GM18498 (cell line): ENCODE results near the gene HOXA7.

Experiments used
- ATAC-seq: cut with Tn5 transposase; IDR thresholded peaks from one replicate; pipeline ENCODE4 v1.9.1; 2021; ENCODE audit warnings: mild to moderate bottlenecking, moderate library complexity; ENCODE audit not compliant: unreplicated experiment

HOXA7 gene

DNA sequence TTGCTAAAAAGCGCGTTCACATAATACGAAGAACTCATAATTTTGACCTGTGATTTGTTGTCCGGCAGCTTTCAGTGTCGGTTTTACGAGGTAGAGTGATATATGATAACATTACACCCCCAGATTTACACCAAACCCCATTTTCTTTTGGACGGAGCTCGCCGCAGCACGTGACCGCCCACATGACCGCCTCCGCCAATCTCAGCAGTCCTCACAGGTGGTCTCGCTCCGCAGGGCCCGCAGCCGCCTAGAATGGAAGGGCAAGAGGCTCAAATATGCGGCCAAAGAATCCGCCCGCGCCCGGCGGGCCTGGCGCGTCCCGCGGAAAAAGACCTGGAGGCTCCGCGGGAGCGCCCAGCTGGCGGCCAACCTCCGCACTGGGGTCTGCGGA, at the start of gene HOXA7:
Gene HOXA7, minus strand, starts transcription at position 168 of the 391 bp plus-strand sequence. Its CDS starts 130 bp downstream, at position 38.
- no peak for ATAC-seq

DNA sequence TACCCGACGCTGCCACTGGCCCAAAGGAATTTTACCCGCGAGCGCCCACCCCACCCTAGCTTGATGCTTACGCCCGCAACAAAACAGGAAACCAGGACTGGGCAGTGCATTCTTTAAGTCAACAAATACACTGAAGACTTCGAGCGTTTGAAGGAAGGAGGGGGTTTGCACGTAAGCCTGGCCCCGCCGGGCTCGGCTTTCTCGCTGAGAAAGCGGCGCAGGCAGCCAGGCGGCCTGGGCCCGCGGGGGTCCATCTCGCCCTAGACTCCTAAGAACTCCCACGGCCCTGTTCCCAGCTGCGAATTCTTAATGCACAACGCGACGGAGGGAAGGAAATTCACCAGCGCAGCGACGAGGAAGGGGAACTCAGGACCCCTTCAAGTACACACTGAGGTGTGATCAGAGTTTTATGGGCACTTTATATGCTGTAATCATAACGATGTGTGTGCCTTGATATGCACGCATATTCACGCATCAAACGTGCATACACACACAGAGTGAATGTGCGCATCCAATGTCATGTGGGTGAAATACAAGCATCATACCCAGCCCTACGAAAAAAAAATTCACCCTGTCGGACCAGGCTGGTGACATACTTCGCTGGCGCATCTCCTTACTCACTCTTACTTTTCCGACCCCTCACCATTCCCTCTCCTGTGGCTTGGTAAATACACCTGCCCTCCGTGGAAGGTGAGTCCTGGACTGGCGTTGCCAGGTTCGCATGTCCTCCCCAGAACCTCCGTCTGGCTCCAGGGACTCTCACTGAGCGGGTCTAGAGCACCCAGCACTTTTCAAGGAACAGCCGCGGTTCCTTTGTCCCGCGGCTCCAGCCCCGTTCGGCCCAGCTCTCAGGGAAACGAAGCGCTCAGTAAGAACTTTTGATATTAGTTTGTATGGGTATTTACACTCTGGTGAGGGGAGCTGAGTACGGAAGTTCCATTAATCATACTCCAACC, 49.1 kb upstream of the HOXA7 start:
- ATAC-seq = no peak

DNA sequence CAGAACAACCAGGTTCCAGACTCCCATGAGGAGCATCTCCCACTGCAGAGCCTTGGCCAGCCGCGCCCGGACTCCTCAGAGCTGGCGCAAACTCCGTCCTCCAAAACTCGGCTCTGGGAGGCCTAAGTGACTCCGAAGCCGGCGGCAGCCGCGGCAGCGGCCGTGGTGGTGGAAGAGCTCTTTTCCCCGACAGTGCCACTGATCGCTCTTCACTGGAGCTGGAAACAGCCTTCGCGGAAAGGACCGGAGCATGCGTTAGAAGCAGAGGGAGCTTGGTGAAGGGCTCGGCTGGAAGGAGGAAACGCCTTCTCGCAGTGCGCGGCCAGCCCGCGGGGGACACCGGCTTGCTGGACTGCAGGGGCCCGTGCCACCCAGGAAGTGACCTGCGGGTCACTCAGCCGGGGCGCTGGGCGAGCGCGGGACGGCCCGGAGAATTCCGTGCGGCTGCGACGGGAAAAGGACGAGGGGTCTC, 48.4 kb upstream of the HOXA7 start:
- ATAC-seq = no peak

DNA sequence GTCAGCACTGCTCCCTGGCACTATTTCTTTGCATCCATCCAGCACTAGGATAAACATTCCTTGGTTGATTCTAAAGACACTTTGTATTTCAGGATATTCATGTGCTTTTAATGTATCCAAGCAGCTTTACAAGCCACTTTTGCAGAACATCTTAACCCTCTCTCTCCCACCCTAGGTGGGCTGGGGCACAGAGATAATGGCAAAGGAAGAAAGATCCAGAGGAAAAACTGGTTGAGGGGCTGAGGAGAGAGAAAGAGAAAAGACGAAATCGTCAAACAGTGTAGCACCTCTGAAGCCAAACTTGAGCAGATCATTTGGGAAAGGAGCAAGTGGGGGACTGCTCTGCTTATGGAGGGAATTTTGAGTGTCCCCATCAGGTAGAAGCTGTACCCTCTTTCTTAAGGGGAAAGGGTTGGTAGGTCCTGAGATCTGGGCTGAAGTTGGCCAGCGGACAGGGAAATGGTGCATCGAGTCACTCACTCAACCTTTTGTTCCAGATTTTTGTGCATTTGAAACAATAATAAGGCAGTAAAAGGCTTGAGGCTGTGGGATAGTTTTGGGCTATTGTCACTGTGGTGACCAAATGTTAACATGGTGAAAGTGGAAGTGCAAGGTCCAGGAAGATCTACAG, 47.6 kb upstream of the HOXA7 start:
- ATAC-seq = no peak

DNA sequence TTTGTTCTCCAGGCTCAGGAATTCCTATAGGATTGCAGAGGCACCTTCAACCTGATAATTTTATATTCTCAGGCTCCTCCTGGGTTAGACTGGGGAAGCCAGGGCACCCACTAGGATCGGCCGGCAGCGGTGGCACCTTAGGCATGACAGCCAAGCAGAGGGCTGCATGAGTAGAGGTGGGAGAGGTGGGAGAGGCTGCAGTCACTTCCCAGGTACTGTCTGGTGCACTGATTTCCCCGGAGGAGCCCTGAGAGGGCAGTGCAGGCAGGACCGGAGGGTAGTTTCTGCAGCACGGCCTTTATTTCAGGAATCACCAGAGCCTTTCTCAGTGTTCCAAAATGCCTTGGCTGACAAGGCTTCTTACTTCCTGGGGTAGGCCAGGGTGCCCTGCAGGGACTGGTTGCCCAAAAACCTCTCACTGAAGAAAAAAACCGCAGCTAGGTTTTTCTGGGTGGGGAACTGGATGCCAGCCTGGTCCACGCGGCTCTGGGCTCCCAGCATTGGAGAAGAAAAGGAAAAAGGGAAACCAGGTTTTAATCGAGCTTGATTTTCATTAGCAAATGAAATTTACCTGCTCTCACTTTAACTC, 47.0 kb upstream of the HOXA7 start:
- no peak for ATAC-seq

DNA sequence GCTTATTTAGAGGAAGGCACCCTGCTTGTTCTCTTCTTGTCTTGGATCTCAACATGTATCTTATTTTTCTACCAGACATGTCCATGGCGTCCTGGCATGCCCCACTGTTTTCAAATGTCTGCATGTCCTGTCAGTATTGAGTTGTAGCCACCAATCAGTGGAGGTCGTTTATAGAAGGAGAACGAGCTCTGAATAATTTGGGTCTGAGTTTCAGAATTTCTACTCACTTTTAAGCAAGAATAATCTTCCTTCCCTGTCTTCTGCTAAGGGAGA, 46.3 kb upstream of the HOXA7 start:
- no peak for ATAC-seq

DNA sequence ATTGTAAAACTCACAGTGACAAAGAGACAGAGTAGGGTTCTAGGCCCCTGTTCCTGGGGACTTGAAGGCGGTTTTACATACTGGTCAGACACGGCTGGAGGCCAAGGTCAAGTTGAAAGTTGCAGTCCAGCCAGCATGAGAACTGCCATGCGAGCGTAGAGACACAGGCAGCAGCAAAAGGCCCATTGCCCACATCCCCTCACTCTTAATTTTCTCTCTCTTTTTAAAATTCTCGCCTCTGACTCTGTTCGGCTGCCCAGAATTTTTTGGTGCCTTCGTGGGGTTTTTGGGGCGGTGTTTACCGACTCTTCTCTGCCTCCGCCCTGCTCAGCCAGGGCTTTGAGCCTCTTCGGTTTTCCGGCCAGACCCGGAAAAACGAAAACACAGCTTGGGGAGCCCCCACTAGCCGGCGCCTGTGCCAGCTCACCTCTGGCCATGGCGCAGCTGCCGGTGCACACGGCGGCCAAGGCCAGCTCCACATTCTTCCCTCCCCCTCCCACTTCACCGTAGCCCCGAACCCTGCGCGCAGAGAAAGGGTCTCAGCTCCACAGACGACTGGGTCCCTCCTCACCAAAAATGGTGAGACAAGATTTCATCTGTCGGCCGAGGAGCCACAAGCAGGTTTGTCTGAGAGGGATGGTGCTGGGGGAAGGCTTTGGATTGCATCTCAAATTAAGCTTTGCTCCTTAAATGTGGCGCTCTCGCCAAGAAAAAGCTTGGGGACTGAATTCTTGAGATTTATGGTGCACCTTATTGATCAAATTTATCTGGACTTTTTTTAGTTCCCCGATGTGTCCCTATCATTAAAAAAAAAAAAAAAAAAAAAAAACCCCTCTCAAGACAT, 45.8 kb upstream of the HOXA7 start:
- ATAC-seq = no peak

DNA sequence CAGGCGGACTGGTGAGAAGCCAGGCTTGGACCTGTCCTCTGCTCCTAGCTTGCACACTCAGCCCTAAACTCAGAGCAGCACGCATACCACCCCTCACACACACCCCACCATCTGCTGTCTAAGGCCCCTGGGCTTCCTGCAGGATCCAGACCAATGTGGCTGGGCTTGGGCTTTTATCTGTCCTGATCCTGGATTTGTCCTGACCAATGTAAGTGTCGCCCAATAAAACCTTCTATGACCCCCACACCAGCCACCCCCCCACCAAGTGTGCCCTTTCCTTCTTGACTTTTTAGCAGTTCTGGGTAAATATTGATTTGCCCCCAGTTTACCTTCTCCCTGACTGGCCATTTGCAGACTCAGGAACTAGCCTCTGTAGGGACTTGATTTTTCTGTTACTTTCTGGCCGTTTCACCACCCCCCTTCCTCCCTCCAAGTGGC, 45.1 kb upstream of the HOXA7 start:
- ATAC-seq = no peak

DNA sequence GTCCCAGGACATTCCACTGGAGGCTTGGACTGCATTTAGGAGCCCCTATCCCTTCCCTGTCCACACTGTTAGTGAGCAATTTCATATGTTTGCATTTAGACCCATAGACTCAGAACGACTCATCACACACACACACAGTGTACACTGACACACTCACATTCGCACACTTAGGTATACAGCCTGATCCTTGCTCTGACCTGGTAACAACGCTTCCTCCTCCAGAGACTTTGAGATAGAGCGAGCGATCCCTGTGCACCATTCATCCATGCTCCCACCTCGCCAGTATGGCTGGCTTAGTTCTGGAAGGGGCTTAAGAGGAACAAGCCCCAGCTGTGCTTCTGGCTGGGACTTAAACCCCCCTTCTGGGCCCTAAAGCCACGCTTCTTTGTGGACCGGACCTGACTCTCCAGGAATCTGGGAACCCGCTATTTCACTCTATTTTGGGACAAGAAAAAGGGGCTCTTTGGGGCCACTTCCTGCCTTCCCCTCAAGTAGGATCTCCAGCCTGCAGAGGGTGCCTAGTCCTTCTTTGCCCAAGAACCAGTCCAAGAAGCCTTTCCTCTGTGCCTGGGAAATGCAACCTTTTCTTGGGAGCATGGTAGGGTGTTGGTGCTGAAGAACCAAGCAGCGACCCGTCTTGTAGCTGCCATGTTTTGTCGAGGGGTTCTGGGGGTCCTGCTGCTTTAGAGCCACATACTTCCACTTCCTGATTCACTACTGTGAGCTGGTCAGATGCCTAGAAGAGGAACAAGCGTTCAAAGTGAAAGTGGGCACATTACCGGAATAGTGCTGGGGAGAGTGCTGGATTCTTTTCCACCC, 44.5 kb upstream of the HOXA7 start:
- no peak for ATAC-seq

DNA sequence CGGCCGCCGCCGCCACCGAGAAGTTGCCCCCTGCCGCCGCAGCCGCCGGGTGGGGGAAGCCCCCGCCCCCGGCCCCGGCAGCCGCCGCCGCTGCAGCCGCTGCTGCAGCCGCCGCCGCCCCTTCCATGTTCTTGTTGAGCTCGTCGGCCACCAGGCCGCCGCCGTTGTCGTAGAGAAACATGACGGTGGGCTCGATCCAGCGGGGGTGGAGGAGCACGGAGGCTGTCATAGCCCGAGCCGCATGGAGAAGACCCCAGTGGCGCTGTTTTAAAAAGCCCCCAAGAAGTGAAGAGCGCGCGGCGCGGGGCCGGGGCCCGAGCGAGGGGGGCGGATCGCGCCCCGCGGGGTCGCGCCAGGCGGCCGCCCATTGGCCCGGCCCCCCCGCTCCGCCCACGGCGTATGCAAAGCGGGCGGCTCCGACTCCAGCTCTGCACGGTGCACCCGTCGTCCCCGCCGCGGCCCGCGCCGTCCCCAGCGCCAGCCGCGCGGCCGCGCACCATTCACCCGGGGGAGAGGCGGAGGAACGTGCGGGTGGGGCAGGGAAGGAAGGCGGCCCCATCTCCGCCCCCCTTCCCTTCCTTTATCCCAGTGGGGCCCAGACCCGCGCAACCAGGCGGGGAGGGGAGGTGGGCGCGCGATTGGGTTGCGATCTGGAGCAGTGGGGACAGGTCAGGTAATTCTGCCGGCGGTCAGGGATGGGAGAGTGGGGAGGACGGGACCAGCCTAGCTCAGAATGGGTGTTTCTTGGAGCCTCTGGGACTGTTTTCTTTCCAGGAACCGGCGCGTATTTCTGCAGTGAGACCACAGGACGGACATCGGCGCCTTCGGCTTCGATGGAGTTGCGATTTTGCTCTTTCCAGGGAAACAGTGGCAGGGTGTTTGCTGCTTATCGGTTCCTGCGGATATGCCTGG, 43.6 kb upstream of the HOXA7 start, which contains the start of gene HOXA13:
Gene HOXA13, minus strand, starts transcription at position 243 of the 912 bp plus-strand sequence. Its CDS starts 14 bp downstream, at position 229.
- peak; percentile 48 for ATAC-seq

DNA sequence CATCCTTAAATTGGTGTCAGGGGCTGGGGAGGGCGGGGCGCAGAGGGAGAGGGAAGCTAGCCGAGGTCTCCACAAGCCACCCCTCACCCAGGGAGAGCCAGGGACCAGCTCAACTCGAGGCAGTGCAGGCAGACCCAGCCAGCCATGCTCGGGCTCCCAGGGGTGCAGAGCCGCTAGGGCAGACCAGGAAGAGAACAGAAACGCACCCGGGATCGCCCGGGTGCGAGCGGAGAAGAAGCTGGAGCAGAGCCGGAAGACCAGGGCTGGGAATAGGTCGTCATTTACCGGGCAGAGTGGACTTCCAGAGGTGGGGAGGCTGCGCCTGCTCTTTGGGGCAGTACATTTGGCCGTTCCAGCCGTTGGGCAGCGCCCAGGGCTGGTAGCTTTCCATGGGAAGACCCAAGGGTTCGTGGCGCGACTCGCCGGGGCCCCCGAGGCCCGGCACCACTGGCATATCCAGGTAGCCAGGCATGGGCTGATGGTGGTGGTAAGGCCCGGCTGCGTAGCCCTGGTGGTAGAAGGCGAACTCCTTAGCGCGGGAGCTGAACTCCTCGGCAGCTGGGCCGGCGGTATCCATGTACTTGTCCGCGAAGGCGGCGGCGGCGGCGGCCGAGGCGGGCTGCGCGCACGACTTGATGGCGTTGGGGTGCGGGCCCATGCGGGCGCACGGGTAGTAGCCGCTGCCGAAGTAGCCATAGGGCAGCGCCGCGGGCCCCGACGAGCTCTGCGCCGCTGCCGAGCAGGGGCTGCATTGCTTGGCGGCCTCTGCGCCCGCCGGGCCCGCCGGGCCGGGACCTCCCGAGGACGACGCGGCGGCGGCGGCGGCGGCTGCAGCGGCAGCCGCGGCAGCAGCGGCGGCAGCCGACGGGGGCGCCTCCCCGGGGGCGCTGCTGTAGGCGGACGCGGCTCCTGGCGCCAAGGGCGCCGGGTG, 42.7 kb upstream of the HOXA7 start:
- ATAC-seq = no peak

DNA sequence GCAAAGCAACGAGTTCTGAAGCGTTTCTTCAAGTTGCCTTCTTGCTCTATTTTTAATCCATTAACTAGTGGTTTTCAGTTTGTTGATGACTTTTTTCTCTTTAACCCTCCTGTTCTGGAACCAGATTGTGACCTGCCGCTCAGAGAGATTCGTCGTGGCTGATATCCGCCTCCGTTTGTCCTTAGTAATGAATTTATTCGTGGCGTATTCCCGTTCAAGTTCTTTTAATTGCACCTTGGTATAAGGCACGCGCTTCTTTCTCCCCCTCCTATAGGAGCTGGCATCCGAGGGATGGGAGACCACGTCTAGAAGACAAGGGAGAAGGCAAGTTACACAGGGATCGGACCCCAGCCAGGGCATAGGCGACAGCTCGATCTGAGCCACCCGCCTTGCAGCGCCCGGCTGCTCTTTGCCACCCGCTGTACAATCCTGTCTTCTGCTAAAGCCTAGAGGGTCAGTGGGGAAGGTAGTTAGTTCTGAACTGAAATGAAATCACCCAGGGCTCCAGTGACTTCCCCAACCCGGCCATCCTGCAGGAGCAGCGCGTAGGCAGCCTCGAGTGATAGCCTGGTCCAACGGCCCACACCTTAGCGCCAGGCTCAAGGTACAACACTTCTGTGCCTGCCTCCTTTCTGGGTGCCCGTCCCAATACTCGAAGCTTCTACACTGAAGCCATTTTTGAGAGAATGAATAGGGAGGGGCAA, 41.8 kb upstream of the HOXA7 start:
- ATAC-seq = no peak

DNA sequence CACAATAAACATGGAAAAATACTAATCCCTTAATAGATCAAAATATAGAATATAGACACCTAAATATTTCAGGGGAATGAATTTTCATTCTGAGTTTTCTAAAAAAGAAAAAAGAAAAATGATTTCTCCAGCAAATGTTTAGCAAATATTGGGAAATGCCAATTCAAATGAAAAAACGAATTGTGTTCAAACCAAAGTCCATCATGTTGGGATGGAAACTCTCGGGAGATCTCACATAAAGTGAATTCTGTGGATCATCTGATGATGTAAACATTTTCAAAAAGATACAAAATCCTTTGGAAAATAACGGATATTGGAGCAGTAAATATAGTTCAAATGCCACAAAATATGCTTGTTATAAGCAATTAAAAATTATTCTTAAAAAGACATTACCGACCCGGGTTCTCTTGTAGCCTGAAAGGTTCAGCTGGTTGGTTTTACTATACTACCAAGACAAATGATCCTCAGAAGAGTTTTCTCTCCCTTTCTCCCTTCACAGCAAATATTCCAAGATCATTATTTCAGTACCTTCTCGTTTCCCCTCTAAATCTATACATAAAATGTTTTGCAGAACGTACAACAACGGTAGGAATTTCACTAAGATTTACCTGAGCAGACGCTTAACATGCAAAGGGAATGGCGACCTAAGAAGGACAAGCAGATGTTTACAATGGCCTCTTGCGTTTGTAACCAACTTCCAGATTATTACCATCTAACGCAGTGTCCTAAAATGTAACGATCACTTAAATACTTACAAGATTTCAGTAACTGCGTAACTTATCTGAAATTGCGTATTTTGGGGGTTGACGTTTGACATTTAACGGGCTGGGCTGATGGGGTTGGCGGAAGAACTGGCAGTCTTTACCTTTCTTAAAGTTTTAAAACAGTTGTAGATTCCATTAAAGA, 40.9 kb upstream of the HOXA7 start:
- no peak for ATAC-seq

DNA sequence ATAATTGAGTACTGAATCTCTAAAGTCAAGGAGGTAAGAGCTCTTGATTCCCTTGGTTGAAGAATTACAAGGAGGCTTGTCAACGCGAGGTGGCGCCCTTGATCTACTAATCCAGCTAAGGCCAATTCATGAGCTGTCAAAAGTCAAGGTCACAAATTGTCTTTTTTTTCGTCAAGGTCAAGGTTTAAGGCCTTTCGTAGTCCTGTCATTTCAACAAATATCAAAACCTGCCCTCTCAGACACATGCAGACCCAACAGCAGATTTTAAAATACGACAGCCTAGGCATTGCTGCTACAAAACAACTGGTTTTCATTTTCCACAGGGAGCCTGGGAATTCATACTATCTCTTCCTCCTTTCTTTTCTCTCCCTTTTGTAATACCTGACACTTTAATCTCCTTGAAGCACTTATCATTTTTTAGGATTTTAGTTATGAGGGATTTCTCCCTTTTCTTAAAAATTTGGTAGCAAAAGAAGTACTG, 39.9 kb upstream of the HOXA7 start:
- ATAC-seq = no peak

DNA sequence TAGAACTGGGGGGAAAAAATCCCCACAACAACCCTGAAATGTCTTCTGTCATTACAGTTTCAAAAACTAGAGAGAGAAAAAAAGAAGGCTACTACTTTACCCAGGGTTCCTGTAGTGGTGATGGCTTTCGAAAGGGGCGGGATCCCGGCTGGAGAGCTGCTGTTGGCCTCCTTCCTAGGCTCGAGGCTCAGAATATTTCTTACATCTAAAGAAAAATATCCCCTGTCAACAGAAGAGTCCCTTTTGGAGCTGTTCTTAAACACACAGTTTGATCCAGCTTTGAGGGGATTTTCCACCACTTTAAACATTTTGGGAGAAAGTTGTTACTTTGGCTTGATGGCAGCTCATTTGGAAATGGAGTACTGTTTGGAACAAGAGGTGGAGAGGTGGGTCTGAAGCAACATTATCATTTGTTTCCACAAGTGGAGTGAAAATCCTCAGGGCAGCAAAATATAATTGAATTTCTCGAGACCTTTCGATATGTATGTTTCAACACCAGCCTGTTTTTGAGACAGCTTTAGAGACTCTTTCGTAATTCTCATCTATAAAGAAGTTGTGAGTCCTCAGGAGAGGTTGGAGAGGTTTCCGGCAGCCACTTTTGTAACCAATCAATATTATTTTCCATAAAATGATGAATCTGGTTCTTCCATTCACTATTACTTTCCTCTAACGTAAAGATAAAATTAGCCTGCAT, 38.4 kb upstream of the HOXA7 start:
- ATAC-seq = no peak

DNA sequence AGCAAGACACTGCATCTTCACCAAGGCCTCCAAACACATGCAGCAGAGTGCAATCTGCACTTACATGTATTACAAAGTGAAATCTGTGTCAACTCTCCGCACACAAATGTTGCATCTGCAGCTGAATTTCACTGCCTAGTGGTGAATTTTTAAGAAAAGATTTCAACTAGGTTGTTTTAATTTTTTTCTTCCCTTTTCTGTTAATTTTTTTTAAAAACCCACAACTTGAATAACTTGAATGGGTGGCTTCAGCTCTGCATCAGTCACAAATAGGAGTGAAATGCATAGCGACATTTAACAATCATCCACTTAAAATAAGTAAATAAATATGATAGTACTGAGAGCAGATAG, 37.5 kb upstream of the HOXA7 start:
- ATAC-seq = no peak
